Endothelial cell of umbilical vein (primary cell): ENCODE results near the gene CUEDC1. TPM values are rescaled to one million over a fixed set of nuclear protein-coding genes. Genes with fewer than 3 reads are reported as not detected.
A peak's percentile ranks its signal among the peaks of the same experiment; 100 is the strongest.

Experiments used
- BruUV-seq: library from RNA; stranded (reverse); fragments of 400-500 nt; replicated peaks from 2 replicates; lab custom pipeline; 2021; lab: Mats Ljungman, UMichigan
- CTCF ChIA-PET: fragments of 300-600, 350-600 bp; sonication (Branson Sonifier 250); formaldehyde crosslinking; loops from one replicate; lab custom pipeline; 2021; ENCODE audit warnings: antibody characterized with exemption, inconsistent platforms; lab: Charles Lee
- POLR2A ChIA-PET: fragments of 300-600, 350-600 bp; sonication (Branson Sonifier 250); formaldehyde crosslinking; loops from one replicate; lab custom pipeline; 2021; ENCODE audit warnings: antibody characterized with exemption, inconsistent platforms; lab: Charles Lee
- DNase-seq: peaks from one replicate; pipeline ENCODE4 v3.0.0-alpha.2; 2011; ENCODE audit warnings: low read depth, low spot score
- FAIRE-seq: peaks from 2 replicates; lab custom pipeline; 2011; peaks lifted over from hg19 to GRCh38; lab: Jason Lieb, UNC
- H2AFZ ChIP-seq: 2 replicates; pipeline ENCODE4 v1.6.0; 2012; ENCODE audit warnings: low read depth, low read length, control low read depth, inconsistent platforms
- H3K27ac ChIP-seq: 2 replicates; pipeline ENCODE4 v1.5.1; 2011; ENCODE audit warnings: low read depth, mild to moderate bottlenecking, control low read depth, low read length, moderate library complexity; ENCODE audit not compliant: insufficient read depth
- H3K27me3 ChIP-seq, 2 experiments: 2 replicates each; pipeline versions ENCODE4 v1.6.0 to v1.6.1; 2011; ENCODE audit warnings: low read length in 2 of 2, mixed read lengths in 1 of 2; ENCODE audit not compliant: control insufficient read depth in 2 of 2, insufficient read depth in 2 of 2
- H3K36me3 ChIP-seq, 2 experiments: 2 replicates in 1 of 2; 3 replicates in 1 of 2; pipeline ENCODE4 v1.5.1; 2011; ENCODE audit warnings: low read length in 2 of 2, mild to moderate bottlenecking in 1 of 2, moderate library complexity in 1 of 2; ENCODE audit not compliant: control insufficient read depth in 2 of 2, insufficient read depth in 2 of 2; ENCODE audit errors: extremely low read depth in 1 of 2
- H3K4me1 ChIP-seq: 3 replicates; pipeline ENCODE4 v1.5.1; 2011; ENCODE audit warnings: mild to moderate bottlenecking, low read length; ENCODE audit not compliant: control insufficient read depth, insufficient read depth; ENCODE audit errors: extremely low read depth
- H3K4me2 ChIP-seq: 2 replicates; pipeline ENCODE4 v1.6.1; 2011; ENCODE audit warnings: low read length, control low read depth, mixed read lengths; ENCODE audit not compliant: insufficient read depth
- H3K4me3 ChIP-seq, 3 experiments: fragments of 200-600 bp in 1 of 3; sonication (generic), shearing (Covaris generic) in 1 of 3; replicated peaks in 1 of 3; 2 replicates each; pipeline ENCODE4 v1.5.1; 2011 to 2016; ENCODE audit warnings: control low read depth in 3 of 3, low read length in 3 of 3, mild to moderate bottlenecking in 2 of 3, inconsistent platforms in 1 of 3, low read depth in 1 of 3, moderate library complexity in 1 of 3; ENCODE audit not compliant: insufficient read depth in 1 of 3
- H3K79me2 ChIP-seq: 2 replicates; pipeline ENCODE4 v1.6.0; 2012; ENCODE audit warnings: low read length, inconsistent platforms; ENCODE audit not compliant: control insufficient read depth, insufficient read depth
- H3K9ac ChIP-seq: replicated peaks from 2 replicates; pipeline ENCODE3; 2011; ENCODE audit warnings: low read length, control low read depth; ENCODE audit not compliant: insufficient read depth; ENCODE audit errors: extremely low read depth
- H3K9me1 ChIP-seq: replicated peaks from 3 replicates; pipeline ENCODE4 v1.6.0; 2011; ENCODE audit warnings: mild to moderate bottlenecking, low read length; ENCODE audit not compliant: control insufficient read depth, insufficient read depth; ENCODE audit errors: extremely low read depth
- H3K9me3 ChIP-seq: replicated peaks from 2 replicates; pipeline ENCODE4 v1.5.1; 2012; ENCODE audit warnings: low read length, inconsistent platforms; ENCODE audit not compliant: control insufficient read depth, insufficient read depth
- H4K20me1 ChIP-seq: replicated peaks from 2 replicates; pipeline ENCODE3; 2011; ENCODE audit warnings: mild to moderate bottlenecking, low read length; ENCODE audit not compliant: control insufficient read depth, insufficient read depth; ENCODE audit errors: extremely low read depth
- EZH2 ChIP-seq: IDR thresholded peaks from 2 replicates; pipeline ENCODE4 v1.6.1; 2012; ENCODE audit warnings: borderline replicate concordance, low read depth, mild to moderate bottlenecking, moderate library complexity, low read length, inconsistent platforms; ENCODE audit not compliant: severe bottlenecking
- GATA2 ChIP-seq: IDR thresholded peaks from 2 replicates; pipeline ENCODE4 v1.7.0; 2011; ENCODE audit warnings: low read depth, mild to moderate bottlenecking, moderate library complexity, mixed read lengths, low read length; ENCODE audit not compliant: insufficient read length, insufficient read depth
- JUN ChIP-seq: IDR thresholded peaks from 2 replicates; pipeline ENCODE4 v1.6.1; 2011; ENCODE audit warnings: borderline replicate concordance, low read depth; ENCODE audit not compliant: insufficient read length, insufficient read depth
- POLR2A ChIP-seq: IDR thresholded peaks from 2 replicates; pipeline ENCODE4 v1.6.1; 2012; ENCODE audit warnings: low read depth, mild to moderate bottlenecking, control low read depth, low read length
- POLR2AphosphoS5 ChIP-seq: IDR thresholded peaks from 2 replicates; pipeline ENCODE4 v1.6.1; 2012; ENCODE audit warnings: low read depth, mild to moderate bottlenecking, control low read depth, low read length, moderate library complexity; ENCODE audit not compliant: insufficient read depth
- dilution Hi-C: fragments of 300-500 bp; cut with MboI; formaldehyde crosslinking; loops from one replicate; pipeline ENCODE4 v1.15.0; 2019; ENCODE audit warnings: low sequenced_read_pairs; ENCODE audit not compliant: extremely low pct_ligation_motif_present
- intact Hi-C: fragments of 100-400 bp; cut with micrococcal nuclease; formaldehyde crosslinking; loops from one replicate; pipeline ENCODE4 v1.10.0; 2022
- polyA plus RNA-seq, 4 experiments: library from polyadenylated mRNA; depleted of rRNA in 3 of 4; stranded (reverse) in 3 of 4; unstranded in 1 of 4; fragments of >200 nt; gene quantifications; 2 replicates each; pipeline versions ENCODE4 v1.2.1 to v1.2.3, GENCODE V29; 2011 to 2012; ENCODE audit warnings: missing spikeins in 1 of 4
- total RNA-seq: library from RNA; stranded (reverse); gene quantifications from 2 replicates; pipeline ENCODE4 v1.2.3, GENCODE V29; 2021
- TF ChIP-seq, protein P1 (sequence below), 2 donors: IDR thresholded peaks; 1 replicate in 1 of 2; 2 replicates in 1 of 2; pipeline ENCODE4 v1.5.1; 2011; ENCODE audit warnings: low read length in 2 of 2, mild to moderate bottlenecking in 2 of 2, moderate library complexity in 2 of 2, control low read depth in 1 of 2, inconsistent platforms in 1 of 2, low read depth in 1 of 2; ENCODE audit not compliant: insufficient read depth in 1 of 2; ENCODE audit errors: extremely low read depth in 1 of 2

CUEDC1 gene
- total and polyA plus RNA-seq, 2 donors (not counting 3 experiments of a cell fraction or from before 2014, with no cell fraction given) = 15.8 to 27.7 TPM

DNA sequence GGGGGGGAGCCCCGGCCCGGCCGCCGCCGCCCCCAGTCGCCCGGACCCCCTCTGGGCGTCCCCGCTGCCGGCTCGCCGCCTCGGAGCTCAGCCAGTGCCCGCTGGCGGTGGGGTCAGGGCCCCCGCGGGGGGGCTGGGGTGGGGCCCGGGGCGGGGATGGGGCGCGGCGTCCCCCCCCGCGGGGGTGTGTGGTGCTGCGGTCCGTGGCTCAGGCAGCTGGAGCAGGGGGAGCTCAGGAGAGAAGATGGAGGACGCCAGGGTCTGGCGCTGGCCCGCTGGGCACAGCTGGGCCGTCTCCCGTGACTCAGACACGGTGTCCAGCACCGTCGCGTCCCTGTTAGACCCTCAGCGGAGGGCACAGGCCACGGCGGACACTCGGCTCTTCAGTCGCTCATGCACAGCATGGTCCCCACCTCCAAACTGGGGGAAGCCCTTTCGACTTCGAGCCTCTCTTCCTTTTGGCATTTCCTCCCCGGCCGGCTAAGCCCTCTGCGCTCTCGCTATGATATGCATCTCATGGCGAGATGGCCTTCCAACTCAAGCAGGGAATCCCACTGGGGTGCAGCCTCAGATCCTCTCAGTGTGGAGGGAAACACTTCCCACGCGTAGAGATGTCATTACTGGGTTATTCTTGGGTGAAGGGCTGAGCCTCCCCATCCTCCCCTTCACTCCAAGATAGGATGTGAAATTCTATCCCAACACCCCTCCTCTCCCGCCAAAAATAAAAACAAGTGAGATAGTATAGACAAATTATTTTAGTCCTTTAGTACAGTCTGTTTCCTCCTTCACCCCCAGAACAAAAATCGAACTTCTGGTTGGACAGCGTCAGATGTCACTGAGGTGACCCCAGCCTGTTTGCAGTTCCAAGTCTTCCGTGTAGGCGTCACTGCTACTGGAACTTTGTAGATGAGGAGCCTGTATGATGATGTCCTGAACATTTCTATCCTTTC, 33.4 kb upstream of the CUEDC1 start:
- FAIRE-seq (peak; percentile 47), DNase-seq (peak; percentile 69)
- intact Hi-C loops = loop anchor here (1.0 kb wide), 2 partner anchors 96 to 138 kb away; partner anchors contain the start of gene MRPS23
- POLR2A ChIA-PET = interaction anchor here (1.0 to 2.9 kb wide), 3 partner anchors 18 to 114 kb away, joined by 4 to 13 read pairs (median 4); partner anchors contain the start of gene SRSF1
- Histone ChIP-seq H3K9ac (peak overlapping the region; percentile 97), H3K4me1 (peaks cover 51% of the 10 kb centered on the region), H3K9me1 (no peaks in the 10 kb centered on the region), H3K4me3 (peak overlapping the region in 2 of 3 experiments; percentile 41 to 86), H3K27me3 (no peaks in the 10 kb centered on the region), H3K27ac (peak overlapping the region; percentile 49), H3K4me2 (peak overlapping the region; percentile 38), H4K20me1 (no peaks in the 10 kb centered on the region), H3K79me2 (peaks cover 39% of the 10 kb centered on the region), H3K9me3 (no peaks in the 10 kb centered on the region), H3K36me3 (no peaks in the 10 kb centered on the region), H2AFZ (peak overlapping the region; percentile 55)
- TF ChIP-seq EZH2 = no peak
- peak; percentile 86 for TF ChIP-seq POLR2A
- TF ChIP-seq JUN = no peak
- TF ChIP-seq, protein P1, sequence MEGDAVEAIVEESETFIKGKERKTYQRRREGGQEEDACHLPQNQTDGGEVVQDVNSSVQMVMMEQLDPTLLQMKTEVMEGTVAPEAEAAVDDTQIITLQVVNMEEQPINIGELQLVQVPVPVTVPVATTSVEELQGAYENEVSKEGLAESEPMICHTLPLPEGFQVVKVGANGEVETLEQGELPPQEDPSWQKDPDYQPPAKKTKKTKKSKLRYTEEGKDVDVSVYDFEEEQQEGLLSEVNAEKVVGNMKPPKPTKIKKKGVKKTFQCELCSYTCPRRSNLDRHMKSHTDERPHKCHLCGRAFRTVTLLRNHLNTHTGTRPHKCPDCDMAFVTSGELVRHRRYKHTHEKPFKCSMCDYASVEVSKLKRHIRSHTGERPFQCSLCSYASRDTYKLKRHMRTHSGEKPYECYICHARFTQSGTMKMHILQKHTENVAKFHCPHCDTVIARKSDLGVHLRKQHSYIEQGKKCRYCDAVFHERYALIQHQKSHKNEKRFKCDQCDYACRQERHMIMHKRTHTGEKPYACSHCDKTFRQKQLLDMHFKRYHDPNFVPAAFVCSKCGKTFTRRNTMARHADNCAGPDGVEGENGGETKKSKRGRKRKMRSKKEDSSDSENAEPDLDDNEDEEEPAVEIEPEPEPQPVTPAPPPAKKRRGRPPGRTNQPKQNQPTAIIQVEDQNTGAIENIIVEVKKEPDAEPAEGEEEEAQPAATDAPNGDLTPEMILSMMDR (IDR thresholded peaks at IDR 0.05; ENCODE audit: extremely low read depth in 1 of 2, insufficient read depth in 1 of 2, low read depth in 1 of 2, low read length in 2 of 2) = peak in 1 of 2 donors; percentile 6
- TF ChIP-seq POLR2AphosphoS5 = peak; percentile 89
- TF ChIP-seq GATA2 = peak; percentile 17
- TSS peak; percentile 26 for BruUV-seq
- CTCF ChIA-PET = interaction anchor here (0.9 to 15.8 kb wide), 8 partner anchors 11 to 132 kb away, joined by 3 to 584 read pairs (median 4); partner anchors contain the start of genes CUEDC1 and MRPS23
- dilution Hi-C loops = loop anchor here (25.0 kb wide), 1 partner anchor 126 kb away; the partner anchor contains the start of gene MRPS23
